CD4-positive, alpha-beta T cell treated with Interleukin-2 at 100 ng/mL for 4 hours (primary cell): Measurements from ENCODE around the gene TMEM135.
A peak's percentile ranks its signal among the peaks of the same experiment; 100 is the strongest.
"Not testable (repeated sequence)": the region's sequence is repeated elsewhere in the genome, so short reads cannot be mapped to it uniquely, and the experiment has no call there.

Experiments used
- DNase-seq: peaks from one replicate; pipeline ENCODE4 v3.0.0-alpha.2; 2020; ENCODE audit warnings: low spot score

TMEM135 gene

GRCh38 chr11:87141980-87142514, 104.3 kb downstream of the TMEM135 start:
- DNase-seq = no peak

- no peak for DNase-seq
These were observed 104.9 kb downstream of the TMEM135 start for GRCh38 chr11:87142594-87142993.

DNA sequence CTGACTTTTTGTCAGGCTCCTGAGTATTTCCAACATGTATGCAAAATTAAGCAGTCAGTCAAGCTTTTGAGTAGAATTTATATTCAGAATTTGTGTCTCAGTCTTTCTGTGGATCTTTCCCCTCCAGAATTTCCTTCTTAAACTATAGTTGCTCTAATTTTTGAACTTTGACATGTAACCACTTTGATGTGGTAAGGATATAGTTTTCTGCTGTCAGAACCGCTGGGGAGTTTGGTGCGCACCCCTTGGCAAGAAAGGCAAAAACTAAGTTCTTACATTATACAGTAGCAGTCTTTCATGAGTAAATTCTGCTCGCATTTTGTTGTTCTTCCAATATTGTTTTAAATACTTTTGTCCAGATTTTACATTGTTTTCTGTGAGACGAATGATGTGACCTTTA, 105.9 kb downstream of the TMEM135 start:
- no peak for DNase-seq

- no peak for DNase-seq
These were observed 106.5 kb downstream of the TMEM135 start for GRCh38 chr11:87144252-87144651.

GRCh38 chr11:87148749-87149148, 111.0 kb downstream of the TMEM135 start:
- no peak for DNase-seq

DNA sequence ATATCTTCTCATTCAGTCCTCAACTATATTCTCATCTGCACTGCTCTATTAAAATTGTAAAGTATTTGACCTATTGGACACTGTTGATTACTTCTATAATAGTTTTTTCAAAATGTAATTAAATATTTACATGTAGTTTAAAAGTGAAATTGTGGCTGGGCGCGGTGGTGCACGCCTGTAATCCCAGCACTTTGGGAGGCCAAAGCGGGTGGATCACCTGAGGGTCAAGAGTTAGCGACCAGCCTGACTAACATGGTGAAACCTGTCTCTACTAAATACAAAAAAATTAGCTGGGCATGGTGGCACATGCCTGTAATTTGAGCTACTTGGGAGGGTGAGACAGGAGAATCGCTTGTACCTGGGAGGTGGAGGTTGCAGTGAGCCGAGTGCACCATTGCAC, 112.0 kb downstream of the TMEM135 start:
- not testable (repeated sequence) for DNase-seq

DNA sequence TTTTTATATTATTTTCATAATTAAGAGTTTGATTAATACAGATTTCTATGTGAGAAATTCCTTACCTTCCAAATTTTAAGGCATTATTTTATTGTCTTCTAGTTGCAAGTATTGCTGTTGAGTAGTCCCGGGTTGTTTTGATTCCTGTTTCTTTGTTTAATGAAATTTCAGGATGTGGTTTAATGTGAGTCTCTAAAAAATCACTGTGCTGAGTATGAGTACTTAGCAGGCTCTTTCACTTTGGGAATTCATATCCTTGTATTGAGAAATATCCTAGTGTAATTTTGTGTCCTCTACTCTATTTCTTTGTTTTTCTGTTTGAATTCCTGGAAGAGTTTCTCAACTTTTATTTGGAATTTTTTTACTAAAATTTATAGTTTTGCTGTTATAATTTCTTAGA, 113.2 kb downstream of the TMEM135 start:
- DNase-seq = no peak

- no peak for DNase-seq
These were observed 116.5 kb downstream of the TMEM135 start for GRCh38 chr11:87154246-87154645.

DNA sequence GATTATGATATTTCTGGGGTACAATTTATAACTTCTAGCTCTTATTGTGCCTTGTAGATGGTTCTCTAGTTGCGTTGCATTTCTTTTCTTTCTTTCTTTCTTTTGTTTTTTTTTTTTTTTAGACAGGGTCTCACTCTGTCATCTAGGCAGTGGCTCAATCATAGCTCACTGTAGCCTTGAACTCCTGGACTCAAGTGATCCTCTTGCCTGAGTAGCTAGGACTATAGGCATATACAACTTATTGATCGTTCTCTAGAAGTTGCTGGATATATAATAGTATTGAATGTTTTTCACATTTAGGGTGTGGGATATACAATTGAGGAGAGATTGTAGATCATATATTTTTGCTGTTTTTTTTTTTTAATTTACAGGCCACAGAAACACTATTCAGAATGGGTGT, 119.2 kb downstream of the TMEM135 start:
- DNase-seq = no peak

- not testable (repeated sequence) for DNase-seq
These were observed 131.3 kb downstream of the TMEM135 start for GRCh38 chr11:87169076-87169475.

- peak; percentile 39 for DNase-seq
These were observed 135.7 kb downstream of the TMEM135 start for GRCh38 chr11:87173185-87174039.

DNA sequence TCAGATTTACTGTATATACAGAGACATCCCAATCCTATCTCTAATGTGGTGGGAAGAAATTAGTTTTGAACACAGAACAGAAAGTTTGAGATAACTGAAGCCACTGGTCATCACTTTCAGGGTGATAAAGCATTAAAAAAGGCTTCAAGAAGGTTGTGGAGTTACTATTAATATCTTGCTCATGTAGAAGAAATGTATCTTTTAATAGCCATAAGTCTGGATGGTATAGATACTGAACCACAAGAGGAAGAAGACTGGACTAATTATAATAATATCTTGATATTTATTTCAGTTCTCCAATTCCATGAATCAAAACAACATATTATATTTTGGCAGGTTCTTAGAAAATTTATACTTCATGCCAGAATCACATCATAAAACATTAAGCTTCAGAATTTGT, 137.1 kb downstream of the TMEM135 start:
- DNase-seq = no peak

DNA sequence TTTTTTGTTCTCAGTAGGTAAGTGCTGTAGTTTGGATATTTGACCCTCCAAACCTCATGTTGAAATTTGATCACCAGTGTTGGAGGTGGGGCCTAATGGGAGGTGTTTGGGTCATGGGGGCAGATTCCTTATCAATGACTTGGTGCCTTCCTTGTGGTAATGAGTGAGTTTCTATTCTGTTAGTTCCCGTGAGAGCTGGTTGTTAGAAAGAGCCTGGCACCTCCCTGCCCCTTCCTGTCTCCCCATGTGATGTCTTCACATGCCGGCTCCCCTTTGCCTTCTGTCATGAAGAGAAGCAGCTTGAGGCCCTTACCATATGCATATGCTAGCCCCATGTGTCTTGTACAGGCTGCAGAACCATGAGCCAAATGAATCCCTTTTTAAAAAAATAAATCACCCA, 138.3 kb downstream of the TMEM135 start:
- DNase-seq = no peak

DNA sequence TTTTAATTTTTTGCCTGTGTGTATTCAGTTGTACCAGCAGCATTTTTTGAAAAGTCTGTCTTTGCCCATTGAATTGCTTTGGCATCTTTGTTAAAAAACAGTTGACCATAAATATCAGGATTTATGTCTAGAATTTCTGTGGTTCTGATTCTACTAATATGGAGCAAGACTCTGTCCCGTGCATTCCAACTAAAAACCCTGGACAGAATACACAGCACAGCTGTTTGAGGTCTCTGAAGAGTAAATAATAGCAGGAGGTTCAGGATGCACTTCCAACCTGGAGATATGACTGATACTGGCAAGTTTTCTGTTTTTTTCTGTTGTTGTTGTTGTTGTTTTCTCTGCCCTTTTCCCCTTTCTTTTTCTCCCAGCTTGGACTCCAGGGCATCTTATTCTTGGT, 141.9 kb downstream of the TMEM135 start:
- DNase-seq = no peak

DNA sequence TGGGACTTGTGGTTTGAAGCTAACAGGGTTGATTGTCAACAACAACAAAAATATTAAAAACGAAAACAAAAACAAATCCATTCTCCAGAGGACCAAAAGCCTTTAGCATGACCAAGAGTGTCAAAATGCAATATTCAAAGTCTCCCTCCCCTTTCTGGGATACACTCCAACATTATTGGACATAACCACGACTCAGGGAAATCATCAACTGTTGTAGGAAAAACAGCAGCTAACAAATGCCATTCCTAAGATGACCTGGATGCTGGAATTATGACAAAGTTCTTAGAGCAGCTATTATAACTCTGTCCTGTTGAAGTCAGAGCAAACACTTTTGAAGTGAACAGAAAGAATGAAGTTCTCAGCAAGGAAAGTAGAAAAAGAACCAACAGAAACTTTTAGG, 143.0 kb downstream of the TMEM135 start:
- DNase-seq = no peak

- DNase-seq = no peak
These were observed 143.4 kb downstream of the TMEM135 start for GRCh38 chr11:87181143-87181542.

- no peak for DNase-seq
These were observed 147.5 kb downstream of the TMEM135 start for GRCh38 chr11:87185228-87185627.

- no peak for DNase-seq
These were observed 149.3 kb downstream of the TMEM135 start for GRCh38 chr11:87187076-87187475.

DNA sequence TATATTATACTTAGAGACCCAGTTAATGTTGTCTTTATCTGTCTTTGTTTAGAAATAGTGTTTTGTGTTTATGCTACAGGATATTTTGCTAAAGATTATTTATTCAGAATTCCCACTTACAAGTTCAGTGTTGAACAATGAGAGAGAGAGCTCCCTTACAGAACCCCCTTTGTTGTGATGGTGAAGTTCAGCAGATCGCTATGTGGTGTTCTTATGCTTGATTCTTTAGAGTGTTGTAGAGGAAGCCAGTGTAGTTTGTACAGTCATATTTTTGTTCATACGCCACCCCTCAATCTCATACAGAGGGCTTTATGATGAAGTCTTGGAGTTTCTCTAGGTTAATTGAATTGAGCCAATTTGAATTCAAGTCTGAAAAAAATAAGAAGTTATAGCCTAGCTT, 150.2 kb downstream of the TMEM135 start:
- DNase-seq = no peak

- DNase-seq = not testable (repeated sequence)
These were observed 150.7 kb downstream of the TMEM135 start for GRCh38 chr11:87188396-87188795.

- not testable (repeated sequence) for DNase-seq
These were observed 151.2 kb downstream of the TMEM135 start for GRCh38 chr11:87188921-87189320.

- no peak for DNase-seq
These were observed 152.3 kb downstream of the TMEM135 start for GRCh38 chr11:87190071-87190470.

DNA sequence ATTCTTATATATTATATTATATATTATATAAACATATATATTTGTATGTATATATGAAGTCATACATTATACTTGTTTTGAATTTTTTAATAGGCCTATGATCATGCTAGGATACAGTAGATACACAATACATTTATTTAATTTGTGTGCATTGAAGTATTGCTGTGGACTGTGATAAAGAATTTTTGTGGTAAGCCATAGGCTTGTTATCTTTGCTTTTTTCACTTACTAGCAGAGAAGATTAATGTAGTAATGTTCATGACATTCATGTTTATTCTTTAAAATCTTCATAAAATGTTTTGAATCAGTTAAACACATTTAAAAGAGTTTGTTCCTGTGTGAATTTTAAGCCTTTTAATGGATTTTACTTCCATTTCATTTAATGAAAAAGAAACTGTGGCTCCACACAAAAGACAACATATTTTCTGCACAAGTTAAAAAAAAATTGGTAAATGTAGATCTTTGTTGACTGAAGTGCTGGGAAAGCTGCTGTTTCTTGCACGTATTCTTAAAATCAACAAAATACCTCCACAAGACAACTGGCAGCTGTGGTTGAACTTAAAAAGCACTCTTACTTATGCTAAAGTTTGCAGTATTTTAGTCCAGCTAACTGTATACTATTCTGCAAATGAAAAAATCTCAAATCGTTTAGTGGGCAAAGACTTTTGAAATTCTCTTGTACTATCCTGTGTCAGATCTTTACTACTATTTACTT, 156.2 kb downstream of the TMEM135 start:
- no peak for DNase-seq
